GM12873 (cell line): ENCODE data around the gene LRRC4C.

Source experiments
- CTCF ChIP-seq: IDR thresholded peaks from 2 replicates; pipeline ENCODE4 v1.5.1; 2012; ENCODE audit warnings: low read depth, mild to moderate bottlenecking, moderate library complexity, low read length, control low read depth; ENCODE audit not compliant: insufficient read depth; ENCODE audit errors: missing control alignments

The LRRC4C gene

GRCh38 chr11:40787224-40787623 is 672.2 kb downstream of the LRRC4C start:
- no peak for TF ChIP-seq CTCF

- TF ChIP-seq CTCF, result no peak
These were observed 696.4 kb downstream of the LRRC4C start for GRCh38 chr11:40763046-40763445.

GRCh38 chr11:40759341-40759740 is 700.1 kb downstream of the LRRC4C start:
- no peak for TF ChIP-seq CTCF

GRCh38 chr11:40754297-40754696 is 705.2 kb downstream of the LRRC4C start:
- TF ChIP-seq CTCF, result no peak

- TF ChIP-seq CTCF, result no peak
These were observed 713.2 kb downstream of the LRRC4C start for GRCh38 chr11:40746282-40746681.

- TF ChIP-seq CTCF, result no peak
These were observed 727.3 kb downstream of the LRRC4C start for GRCh38 chr11:40732132-40732531.

- peak; percentile 83 for TF ChIP-seq CTCF
These were observed 737.2 kb downstream of the LRRC4C start for GRCh38 chr11:40722179-40722795.
